GM12873 (cell line): ENCODE results near the gene NEGR1.

Experiments
- CTCF ChIP-seq: IDR thresholded peaks from 2 replicates; pipeline ENCODE4 v1.5.1; 2012; ENCODE audit warnings: low read depth, mild to moderate bottlenecking, moderate library complexity, low read length, control low read depth; ENCODE audit not compliant: insufficient read depth; ENCODE audit errors: missing control alignments

The NEGR1 gene

GRCh38 chr1:71586030-71586429, 696.3 kb downstream of the NEGR1 start:
- TF ChIP-seq CTCF, result no peak

DNA sequence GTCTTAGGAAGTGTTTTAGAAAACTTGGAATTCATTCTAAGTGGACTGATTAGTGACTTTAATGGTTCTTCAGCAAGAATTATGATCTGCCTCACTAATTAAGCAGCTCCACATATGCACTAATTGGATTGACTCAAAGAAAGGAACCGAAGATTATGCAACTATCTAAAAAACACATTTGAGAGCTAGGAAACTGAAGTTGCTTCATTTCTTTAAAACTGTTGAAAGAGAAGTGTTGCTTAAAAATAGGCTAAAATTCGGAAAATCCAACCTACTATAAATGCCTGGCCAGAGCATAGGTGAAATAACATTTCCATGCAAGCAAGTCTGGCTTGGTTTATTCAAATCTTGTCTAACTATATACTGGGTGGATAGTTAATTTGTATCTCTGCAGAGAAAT, 698.6 kb downstream of the NEGR1 start:
- TF ChIP-seq CTCF, result no peak

GRCh38 chr1:71582673-71583072, 699.7 kb downstream of the NEGR1 start:
- no peak for TF ChIP-seq CTCF

- no peak for TF ChIP-seq CTCF
These were observed 704.7 kb downstream of the NEGR1 start for GRCh38 chr1:71577451-71578131.

DNA sequence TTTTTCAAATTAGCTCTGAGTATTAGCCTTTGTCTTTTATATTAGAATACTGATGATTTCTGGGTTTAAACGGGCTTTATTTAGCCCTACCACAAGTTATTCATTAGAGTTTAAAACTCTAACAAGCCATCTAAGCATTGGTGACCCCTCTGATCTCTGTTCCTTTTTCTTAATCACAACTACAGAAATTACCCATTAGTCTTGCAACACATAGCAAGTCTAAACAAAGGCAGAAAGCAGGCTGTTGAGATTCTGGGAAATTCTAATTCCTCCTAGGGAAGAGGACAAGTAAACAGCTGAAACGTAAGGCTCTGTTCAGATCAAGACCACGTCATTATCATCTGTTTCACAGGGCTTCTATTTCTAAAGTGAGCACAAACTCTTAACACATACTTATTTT, 710.3 kb downstream of the NEGR1 start:
- no peak for TF ChIP-seq CTCF

DNA sequence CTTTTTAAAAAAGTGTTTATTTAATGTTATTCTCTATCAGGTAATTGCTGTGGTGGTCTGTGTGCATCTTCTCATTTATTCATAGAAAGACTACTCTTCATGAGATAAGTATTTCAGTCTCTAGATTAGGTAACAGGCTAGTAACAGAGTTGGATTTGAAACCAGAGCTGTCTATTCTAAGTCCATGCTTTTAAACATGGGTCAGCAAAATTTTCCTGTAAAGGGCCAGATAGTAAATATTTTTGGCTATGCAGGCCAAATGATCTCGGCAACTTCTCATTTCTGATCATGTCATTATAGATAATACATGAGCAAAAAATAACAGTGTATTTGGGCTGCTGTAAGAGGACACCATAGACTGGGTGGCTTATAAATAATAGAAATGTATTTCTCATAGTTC, 715.9 kb downstream of the NEGR1 start:
- no peak for TF ChIP-seq CTCF

DNA sequence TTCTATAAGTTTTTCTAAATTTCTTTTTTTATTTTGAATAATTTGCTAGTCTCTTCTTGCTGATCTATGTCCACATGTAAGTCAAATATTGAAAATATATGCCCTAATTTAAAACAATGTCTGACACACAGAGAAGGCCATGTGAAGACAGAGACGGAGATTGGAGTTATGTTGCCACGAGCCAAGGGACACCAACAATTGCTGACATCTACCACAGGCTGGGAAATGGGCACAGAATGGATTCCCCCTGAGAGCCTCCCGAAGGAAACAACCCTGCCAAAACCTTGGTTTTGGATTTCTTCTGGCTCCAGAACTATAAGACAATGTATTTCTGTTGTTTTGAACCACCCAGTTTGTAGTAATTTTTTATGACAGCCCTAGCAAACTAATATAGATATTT, 716.5 kb downstream of the NEGR1 start:
- TF ChIP-seq CTCF, result no peak

DNA sequence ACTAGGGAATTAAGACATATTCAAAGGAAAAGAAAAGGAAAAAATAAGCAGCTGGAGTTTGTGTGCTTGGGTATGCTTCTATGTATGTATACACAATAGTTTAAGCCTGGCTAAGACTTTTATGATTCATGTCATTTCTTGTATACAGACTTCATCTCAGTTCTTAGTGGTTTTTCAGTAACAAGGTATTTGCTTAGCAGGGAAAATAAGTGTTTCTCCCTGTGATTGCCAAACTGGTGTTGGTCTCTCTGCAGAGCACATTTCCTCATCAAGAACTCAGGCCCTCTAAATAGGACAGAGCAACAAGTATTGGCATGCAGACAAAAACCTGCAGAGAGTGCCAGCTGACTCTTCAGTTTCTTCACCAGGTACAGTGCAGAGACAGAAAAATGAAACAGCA, 717.1 kb downstream of the NEGR1 start:
- TF ChIP-seq CTCF, result no peak
